HG02938 (cell line): ENCODE results near the gene CRYGB.
A peak's percentile ranks its signal among the peaks of the same experiment; 100 is the strongest.

Experiments used
- ATAC-seq: cut with Tn5 transposase; IDR thresholded peaks from one replicate; pipeline ENCODE4 v1.9.1; 2021; ENCODE audit warnings: mild to moderate bottlenecking, moderate library complexity; ENCODE audit not compliant: unreplicated experiment

Gene CRYGB, protein sequence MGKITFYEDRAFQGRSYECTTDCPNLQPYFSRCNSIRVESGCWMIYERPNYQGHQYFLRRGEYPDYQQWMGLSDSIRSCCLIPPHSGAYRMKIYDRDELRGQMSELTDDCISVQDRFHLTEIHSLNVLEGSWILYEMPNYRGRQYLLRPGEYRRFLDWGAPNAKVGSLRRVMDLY

GRCh38 chr2:208146006-208146405 lies at the start of gene CRYGB:
TSS of gene CRYGB (minus strand) at chr2:208146158. CDS start at chr2:208146120, 38 bp downstream.
- no peak for ATAC-seq

GRCh38 chr2:208195531-208195930 lies 49.6 kb upstream of the CRYGB start:
- ATAC-seq: no peak

DNA sequence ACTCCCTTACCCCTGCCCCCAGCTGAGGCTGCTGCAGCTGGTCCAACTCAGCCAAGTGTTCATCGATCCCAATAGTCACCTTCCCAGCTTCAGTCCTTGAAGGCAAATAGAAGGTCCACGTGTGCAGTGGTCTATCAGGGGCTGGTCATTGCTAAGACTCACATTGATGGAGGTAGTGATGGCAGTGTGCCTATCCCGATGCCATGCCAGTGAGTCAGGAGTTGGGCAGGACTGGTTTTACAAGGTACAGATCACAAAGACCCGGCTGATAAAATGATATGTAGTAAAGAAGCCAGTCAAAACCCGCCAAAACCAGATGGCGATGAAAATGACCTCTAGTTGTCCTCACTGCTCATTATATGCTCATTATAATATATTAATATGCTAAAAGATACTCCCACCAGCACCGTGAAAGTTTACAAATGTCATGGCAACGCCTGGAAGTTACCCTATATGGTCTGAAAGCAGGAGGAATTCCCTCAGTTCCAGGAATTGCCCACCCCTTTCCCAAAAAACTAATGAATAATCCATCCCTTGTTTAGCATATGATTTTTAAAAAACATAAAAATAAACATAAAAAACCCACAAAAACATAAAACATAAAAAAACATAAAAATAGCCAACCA lies 46.8 kb upstream of the CRYGB start:
- ATAC-seq: no peak

GRCh38 chr2:208189810-208190503 lies 44.0 kb upstream of the CRYGB start, which contains the start of gene C2orf80:
TSS of gene C2orf80 (minus strand) at chr2:208190030. CDS start at chr2:208186986, 3,044 bp downstream.
- no peak for ATAC-seq

GRCh38 chr2:208189069-208189809 lies 43.3 kb upstream of the CRYGB start:
- no peak for ATAC-seq

DNA sequence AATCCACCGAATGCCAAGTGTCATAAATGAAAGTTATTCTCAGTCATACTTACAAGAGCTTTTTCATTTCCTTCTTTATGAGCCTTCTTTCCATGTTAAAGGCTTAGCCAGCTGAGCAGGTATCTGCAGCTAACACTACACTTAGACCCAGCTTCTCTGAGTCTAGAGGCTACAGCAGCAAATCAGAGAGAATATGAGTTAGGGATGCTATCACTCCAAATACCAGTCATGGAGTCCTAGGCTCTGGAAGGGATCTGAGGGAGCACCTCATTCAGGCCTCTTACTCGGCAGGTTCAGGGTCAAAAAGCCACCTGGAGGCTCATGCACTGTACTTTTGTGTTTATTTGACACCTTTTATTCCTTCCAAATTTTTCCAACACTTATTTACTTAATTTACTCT lies 40.9 kb upstream of the CRYGB start:
- ATAC-seq: no peak

- no peak for ATAC-seq
Observed at GRCh38 chr2:208186465-208186864, 40.5 kb upstream of the CRYGB start.

- ATAC-seq: no peak
Observed at GRCh38 chr2:208183972-208184705, 38.2 kb upstream of the CRYGB start.

DNA sequence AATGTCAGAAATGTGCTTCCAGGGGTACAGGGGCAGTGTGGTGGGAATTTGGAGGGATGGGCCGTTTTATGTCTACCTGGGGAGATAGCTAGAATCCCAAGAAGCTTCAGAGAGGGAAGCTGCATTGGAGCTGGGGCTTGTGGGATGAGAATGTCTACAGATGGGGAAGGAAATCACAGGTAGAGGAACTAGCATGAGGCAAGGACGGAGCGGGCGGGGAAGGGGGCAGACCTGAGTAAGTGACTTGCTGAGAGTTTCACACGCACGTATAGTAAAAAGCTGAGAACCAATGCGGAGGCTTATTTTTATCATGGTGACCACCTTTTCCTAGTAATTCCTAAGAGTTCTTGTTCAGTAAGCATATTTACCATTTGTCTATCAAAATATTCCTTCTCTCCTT lies 37.6 kb upstream of the CRYGB start:
- ATAC-seq: no peak

DNA sequence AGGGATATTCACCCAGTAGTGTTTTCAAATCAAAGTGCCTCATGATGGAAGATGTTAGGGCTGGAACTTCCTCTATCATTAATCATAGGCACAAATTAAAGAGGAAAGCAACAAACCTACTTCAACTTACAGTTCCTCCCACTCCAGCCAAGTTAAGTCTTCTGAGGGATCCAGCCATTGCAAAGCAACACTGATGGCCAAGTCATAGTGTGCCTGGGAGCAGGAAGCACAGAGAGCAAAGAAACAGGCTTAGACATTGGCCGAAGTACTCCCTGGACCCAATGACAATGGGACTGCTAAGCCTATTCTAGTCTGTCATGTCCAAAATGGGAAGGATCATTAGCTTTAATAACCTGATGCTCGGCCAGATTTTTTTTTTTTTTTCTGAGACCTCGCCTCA lies 36.9 kb upstream of the CRYGB start:
- no peak for ATAC-seq

- ATAC-seq: no peak
Observed at GRCh38 chr2:208179028-208179609, 33.2 kb upstream of the CRYGB start.

- no peak for ATAC-seq
Observed at GRCh38 chr2:208175840-208176153, 29.8 kb upstream of the CRYGB start.

GRCh38 chr2:208175069-208175839 lies 29.3 kb upstream of the CRYGB start:
- ATAC-seq: peak; percentile 100

GRCh38 chr2:208174144-208174543 lies 28.2 kb upstream of the CRYGB start:
- ATAC-seq: no peak

GRCh38 chr2:208172125-208172524 lies 26.2 kb upstream of the CRYGB start:
- no peak for ATAC-seq

GRCh38 chr2:208164951-208165755 lies 19.2 kb upstream of the CRYGB start:
- ATAC-seq: no peak

- ATAC-seq: no peak
Observed at GRCh38 chr2:208163489-208163888, 17.5 kb upstream of the CRYGB start, which contains the start of gene CRYGA. TSS of gene CRYGA (minus strand) at chr2:208163589. CDS start at chr2:208163556, 33 bp downstream.

GRCh38 chr2:208156439-208156838 lies 10.5 kb upstream of the CRYGB start:
- ATAC-seq: no peak

DNA sequence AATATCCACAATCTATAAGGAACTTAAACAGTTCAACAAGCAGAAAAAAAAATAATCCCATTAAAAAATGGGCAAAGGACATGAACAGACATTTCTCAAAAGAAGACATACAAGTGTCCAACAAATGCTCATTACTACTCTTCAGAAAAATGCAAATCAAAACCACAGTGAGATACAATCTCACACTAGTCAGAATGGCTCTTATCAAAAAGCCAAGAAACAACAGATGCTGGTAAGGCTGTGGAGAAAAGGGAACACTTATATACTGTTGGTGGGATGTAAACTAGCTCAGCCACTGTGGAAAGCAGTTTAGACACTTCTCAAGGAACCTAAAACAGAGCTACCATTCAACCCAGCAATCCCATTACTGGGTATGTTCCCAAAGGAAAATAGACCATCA lies 7.2 kb upstream of the CRYGB start:
- no peak for ATAC-seq
